Aorta (tissue), 5 donors: ENCODE measurements around the gene LSM7. TPM values are rescaled to one million over a fixed set of nuclear protein-coding genes. Genes with fewer than 3 reads are reported as not detected.

ENCODE experiments used
- ATAC-seq: fragments of 200-7000 bp; cut with Tn5 transposase; one replicate; pipeline ENCODE4 v1.9.1; 2022; ENCODE audit warnings: moderate library complexity; ENCODE audit not compliant: low FRiP score
- DNase-seq, 2 donors: peaks; one replicate each; pipeline ENCODE4 v3.0.0-alpha.2; 2020
- H3K27ac ChIP-seq, 2 donors: one replicate each; pipeline ENCODE4 v1.5.1; 2013; ENCODE audit warnings: low read length in 2 of 2, mild to moderate bottlenecking in 2 of 2, moderate library complexity in 2 of 2, control low read depth in 1 of 2, inconsistent platforms in 1 of 2, low read depth in 1 of 2
- H3K27me3 ChIP-seq, 2 donors: one replicate each; pipeline ENCODE4 v1.6.1; 2013; ENCODE audit warnings: control low read depth in 1 of 2, low read length in 1 of 2, mild to moderate bottlenecking in 1 of 2, moderate library complexity in 1 of 2; ENCODE audit not compliant: insufficient read depth in 2 of 2, control insufficient read depth in 1 of 2
- H3K36me3 ChIP-seq, 2 donors: one replicate each; pipeline ENCODE4 v1.6.1; 2013; ENCODE audit warnings: control low read depth in 1 of 2, low read length in 1 of 2, mild to moderate bottlenecking in 1 of 2; ENCODE audit not compliant: insufficient read depth in 2 of 2, control insufficient read depth in 1 of 2
- H3K4me1 ChIP-seq, 2 donors: one replicate each; pipeline ENCODE4 v1.6.1; 2013; ENCODE audit warnings: low read length in 2 of 2, control low read depth in 1 of 2, mild to moderate bottlenecking in 1 of 2, moderate library complexity in 1 of 2; ENCODE audit not compliant: insufficient read depth in 2 of 2, control insufficient read depth in 1 of 2
- H3K4me3 ChIP-seq, 2 donors: one replicate each; pipeline ENCODE4 v1.5.1; 2013; ENCODE audit warnings: low read length in 2 of 2, control low read depth in 1 of 2, mild to moderate bottlenecking in 1 of 2
- H3K9me3 ChIP-seq: one replicate; pipeline ENCODE4 v1.6.1; 2013; ENCODE audit warnings: mild to moderate bottlenecking, low read length; ENCODE audit not compliant: control insufficient read depth
- WGBS, 2 donors: extraction: QIAGEN DNeasy Blood & Tissue Kit; methylation state at CpG; one replicate each; pipeline ENCODE4 v1.1.7; 2013; 5-methylcytosine and 5-hydroxymethylcytosine counted together
- intact Hi-C, 2 donors: fragments of 100-400 bp; cut with DNase I; formaldehyde crosslinking; loops; one replicate each; pipeline versions ENCODE4 v1.14.2 to v1.15.0; 2022
- polyA plus RNA-seq, 2 donors: library from polyadenylated mRNA; stranded (reverse); fragments of 200-250 nt; gene quantifications; one replicate each; pipeline ENCODE4 v1.2.3, GENCODE V29; 2013
- total RNA-seq, 2 donors: library from RNA; stranded (reverse); fragmentation: NEBNext Ultra II Directional; extraction: Animal tissue kit (Norgen Biotek cat#: 25700); gene quantifications; one replicate each; pipeline ENCODE4 v1.2.1, GENCODE V29; 2021
- donor health status: healthy with polysubstance abuse.
- donor health status: Bipolar disorder and iron deficiency.
- donor health status: DM: no; HTN: no; CAD: no.
- donor health status: DM: no; HTN: no; CAD: no.
- donor health status: DM: yes; HTN: yes; CAD: no.

The LSM7 gene
- total and polyA plus RNA-seq, 4 donors, result 43.7 to 155 (median 89.6) TPM

DNA sequence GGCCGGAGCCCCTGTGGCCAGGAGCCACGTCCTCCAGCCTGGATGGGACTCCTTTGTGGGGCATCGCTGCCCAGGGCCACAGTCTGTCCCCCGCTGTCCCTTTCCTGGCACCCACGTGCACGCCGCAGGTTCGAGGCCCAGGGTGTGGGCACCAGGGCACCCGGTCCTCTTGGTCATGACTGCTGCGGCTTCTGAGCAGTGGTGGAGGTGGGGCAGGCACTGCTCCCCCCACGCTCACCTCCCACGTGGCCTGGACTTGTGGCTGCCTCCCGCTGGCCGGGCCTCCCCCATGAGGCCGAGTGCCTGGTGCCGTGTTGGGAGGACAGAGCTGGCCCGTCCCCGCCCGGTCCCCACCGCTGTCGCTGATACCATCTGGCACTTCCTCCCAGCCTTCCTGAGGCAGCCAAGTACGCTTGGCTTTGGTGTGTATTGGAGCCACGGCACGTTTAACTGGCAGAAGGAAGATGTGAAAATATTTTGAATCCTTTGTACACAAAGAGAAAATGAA is 12.9 kb upstream of the LSM7 start:
- Histone ChIP-seq H3K27ac (no peak overlapping the region), H3K4me3 (no peak overlapping the region), H3K27me3 (no peaks in the 10 kb centered on the region), H3K36me3 (no peaks in the 10 kb centered on the region), H3K4me1 (no peaks in the 10 kb centered on the region), H3K9me3 (no peaks in the 10 kb centered on the region)
- 86 to 87% methylated on average over 20 to 24 of the region's 24 CpGs for WGBS, 2 donors
- DNase-seq (no peak), ATAC-seq (no peak)
- intact Hi-C loops, result no loop called here

DNA sequence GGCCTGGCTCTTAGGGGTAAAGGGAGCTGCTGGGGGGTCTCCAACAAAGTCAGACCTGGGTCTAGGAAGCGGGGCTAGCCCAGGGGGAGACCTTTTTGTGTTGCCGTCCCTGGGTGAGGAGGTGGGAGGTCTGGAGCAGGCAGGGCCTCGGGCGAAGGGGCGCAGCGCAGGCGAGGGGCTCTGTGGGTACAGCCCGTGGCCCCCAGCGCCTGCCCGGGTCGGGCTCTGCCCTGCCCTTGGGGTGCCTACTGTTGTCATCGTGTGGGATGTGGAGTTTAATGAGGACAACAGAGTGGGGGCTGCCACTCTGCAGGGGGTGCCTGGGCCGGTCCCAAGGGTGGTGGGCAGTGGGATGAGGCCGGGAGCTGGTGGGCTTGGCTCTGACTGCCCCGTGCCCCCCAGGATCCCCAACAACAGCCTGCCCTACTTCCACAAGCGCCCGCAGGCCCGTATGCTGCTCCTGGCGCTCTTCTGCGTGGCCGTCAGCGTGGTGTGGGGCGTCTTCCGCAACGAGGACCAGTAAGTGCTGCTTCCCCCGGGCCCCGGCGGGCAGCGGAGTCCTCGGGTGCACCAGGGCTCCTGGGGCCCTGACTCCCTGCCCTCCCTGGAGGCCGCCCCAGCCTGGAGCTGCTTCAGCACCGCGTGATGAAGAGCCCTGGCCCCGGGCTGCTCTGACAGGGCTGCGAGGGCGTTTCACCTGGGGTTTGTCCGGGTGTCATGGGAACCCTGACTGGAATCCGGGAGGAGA is 12.3 kb upstream of the LSM7 start:
- 91 to 93% methylated on average over 38 of the region's 38 CpGs for WGBS, 2 donors
- Histone ChIP-seq H3K27me3 (no peaks in the 10 kb centered on the region), H3K4me3 (no peak overlapping the region), H3K27ac (no peak overlapping the region), H3K36me3 (no peaks in the 10 kb centered on the region), H3K9me3 (no peaks in the 10 kb centered on the region), H3K4me1 (no peaks in the 10 kb centered on the region)
- no peak for ATAC-seq
- DNase-seq, result no peak
- intact Hi-C loops, result no loop called here

DNA sequence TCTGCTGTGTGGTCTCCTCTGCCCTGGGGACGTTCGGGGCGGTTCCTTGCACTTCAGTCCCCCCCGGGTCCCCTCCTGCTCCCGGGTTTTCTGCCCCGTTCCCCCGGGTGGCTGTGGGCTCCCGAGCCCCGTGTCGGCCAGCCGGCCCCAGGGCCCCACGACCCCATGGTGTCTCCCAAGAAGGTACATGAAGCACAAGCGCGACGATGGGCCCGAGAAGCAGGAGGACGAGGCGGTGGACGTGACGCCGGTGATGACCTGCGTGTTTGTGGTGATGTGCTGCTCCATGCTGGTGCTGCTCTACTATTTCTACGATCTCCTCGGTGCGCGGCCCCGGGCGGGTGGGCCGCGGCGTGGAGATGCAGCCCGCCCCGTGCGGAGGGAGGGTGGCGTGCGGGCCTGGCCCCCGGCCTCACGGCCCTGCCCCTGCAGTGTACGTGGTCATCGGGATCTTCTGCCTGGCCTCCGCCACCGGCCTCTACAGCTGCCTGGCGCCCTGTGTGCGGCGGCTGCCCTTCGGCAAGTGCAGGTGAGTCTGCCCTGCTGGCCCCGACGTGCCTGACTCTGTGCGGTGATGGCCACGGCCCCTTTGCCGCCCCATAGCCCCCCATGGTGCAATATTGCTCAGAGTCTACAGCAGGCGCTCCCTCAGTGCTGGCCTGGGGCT is 11.4 kb upstream of the LSM7 start:
- 93 to 95% methylated on average over 48 to 52 of the region's 52 CpGs for WGBS, 2 donors
- no peaks in the 10 kb centered on the region for H3K9me3 ChIP-seq
- no peaks in the 10 kb centered on the region for H3K27me3 ChIP-seq
- no peak for ATAC-seq
- H3K4me1 ChIP-seq, result no peaks in the 10 kb centered on the region
- no peak overlapping the region for H3K4me3 ChIP-seq
- H3K27ac ChIP-seq, result no peak overlapping the region
- no peak for DNase-seq
- intact Hi-C loops, result no loop called here
- no peaks in the 10 kb centered on the region for H3K36me3 ChIP-seq

GRCh38 chr19:2338751-2339643 is 10.6 kb upstream of the LSM7 start:
- WGBS, 2 donors, result 95% methylated on average over 52 to 54 of the region's 54 CpGs
- intact Hi-C loops, result no loop called here
- no peaks in the 10 kb centered on the region for H3K27me3 ChIP-seq
- no peak overlapping the region for H3K27ac ChIP-seq
- no peaks in the 10 kb centered on the region for H3K9me3 ChIP-seq
- ATAC-seq (no peak), DNase-seq (no peak)
- H3K4me1 ChIP-seq, result no peaks in the 10 kb centered on the region
- H3K36me3 ChIP-seq, result no peaks in the 10 kb centered on the region
- H3K4me3 ChIP-seq, result no peak overlapping the region

DNA sequence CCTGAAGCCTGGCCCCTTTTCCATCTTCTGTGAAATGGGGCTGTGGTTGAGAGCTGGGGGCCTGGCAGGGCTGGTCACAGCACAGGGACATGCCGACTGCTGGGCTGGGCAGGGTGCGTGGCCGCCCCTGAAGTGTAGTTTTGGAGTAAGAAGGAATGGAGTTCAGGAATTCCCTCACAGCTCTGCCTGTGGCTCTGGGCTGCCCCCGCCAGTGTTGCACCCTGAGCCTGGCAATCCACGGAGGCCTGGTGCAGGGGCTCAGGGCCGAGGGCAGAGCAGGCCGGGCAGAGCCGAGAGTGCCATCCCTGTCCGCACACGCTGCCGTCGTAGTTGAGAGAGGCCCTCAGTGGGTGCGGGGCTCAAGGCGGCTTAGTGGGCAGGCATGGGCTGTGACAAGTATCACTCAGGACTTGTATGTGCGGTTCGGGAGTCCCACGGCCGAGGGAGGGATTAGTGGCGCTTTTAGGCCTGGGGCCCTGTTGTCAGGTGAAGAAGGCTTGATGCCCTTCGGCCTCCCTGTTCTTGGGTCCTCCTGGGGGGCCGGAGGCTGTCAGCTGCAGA is 9.7 kb upstream of the LSM7 start:
- no peak for DNase-seq

DNA sequence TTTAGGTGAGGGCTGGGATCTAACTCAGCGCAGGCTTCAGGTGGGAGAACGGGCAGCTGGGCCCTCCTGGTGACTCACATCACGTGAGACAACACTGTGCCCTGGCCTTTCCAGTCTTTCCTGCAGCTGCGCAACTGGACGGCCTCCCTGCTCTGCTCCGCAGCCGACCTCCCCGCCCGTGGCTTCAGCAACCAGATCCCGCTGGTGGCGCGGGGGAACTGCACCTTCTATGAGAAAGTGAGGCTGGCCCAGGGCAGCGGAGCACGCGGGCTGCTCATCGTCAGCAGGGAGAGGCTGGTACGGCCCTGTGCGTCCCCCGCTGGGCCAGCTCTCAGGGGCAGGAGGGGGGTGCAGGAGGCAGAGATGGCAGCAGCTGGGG is 8.9 kb upstream of the LSM7 start:
- H3K27ac ChIP-seq, result no peak overlapping the region
- DNase-seq (no peak), ATAC-seq (no peak)
- no peak overlapping the region for H3K4me3 ChIP-seq
- no peaks in the 10 kb centered on the region for H3K36me3 ChIP-seq
- no peaks in the 10 kb centered on the region for H3K27me3 ChIP-seq
- WGBS, 2 donors, result 75 to 76% methylated on average over 19 of the region's 19 CpGs
- H3K9me3 ChIP-seq, result no peaks in the 10 kb centered on the region
- H3K4me1 ChIP-seq, result no peaks in the 10 kb centered on the region
- intact Hi-C loops, result no loop called here

More for the DNA sequence above, 9.7 kb upstream of the LSM7 start:
- no peaks in the 10 kb centered on the region for H3K36me3 ChIP-seq
- no peaks in the 10 kb centered on the region for H3K4me1 ChIP-seq
- no peak overlapping the region for H3K4me3 ChIP-seq
- ATAC-seq, result no peak
- H3K9me3 ChIP-seq, result no peaks in the 10 kb centered on the region
- H3K27ac ChIP-seq, result no peak overlapping the region
- 94 to 95% methylated on average over 21 of the region's 21 CpGs for WGBS, 2 donors
- intact Hi-C loops, result no loop called here
- H3K27me3 ChIP-seq, result no peaks in the 10 kb centered on the region

GRCh38 chr19:2336528-2337328 is 8.3 kb upstream of the LSM7 start:
- Histone ChIP-seq H3K27me3 (no peaks in the 10 kb centered on the region), H3K9me3 (no peaks in the 10 kb centered on the region), H3K36me3 (no peaks in the 10 kb centered on the region), H3K27ac (no peak overlapping the region), H3K4me1 (no peaks in the 10 kb centered on the region), H3K4me3 (no peak overlapping the region)
- intact Hi-C loops, result no loop called here
- no peak for DNase-seq
- no peak for ATAC-seq
- 85 to 91% methylated on average over 31 to 33 of the region's 33 CpGs for WGBS, 2 donors

DNA sequence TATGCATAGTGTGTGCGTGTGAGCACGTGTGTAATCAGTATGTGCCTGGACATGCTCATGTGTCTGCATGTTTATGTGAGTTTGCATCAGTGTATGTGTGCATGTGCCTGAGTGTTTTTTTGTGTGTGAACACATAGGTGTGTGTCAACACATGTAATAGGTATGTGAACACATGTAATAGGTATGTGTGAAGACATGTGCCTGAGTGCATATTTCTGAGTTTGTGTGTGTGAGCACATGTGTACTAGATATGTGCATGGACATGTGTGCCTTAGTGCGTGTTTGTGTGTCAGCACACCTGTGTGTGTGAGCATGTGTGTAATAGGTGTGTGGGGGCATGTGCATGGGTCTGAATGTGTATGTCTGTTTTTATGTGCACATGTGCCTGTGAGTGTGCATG is 7.5 kb upstream of the LSM7 start:
- H3K36me3 ChIP-seq, result no peaks in the 10 kb centered on the region
- DNase-seq (no peak), ATAC-seq (no peak)
- H3K4me3 ChIP-seq, result no peak overlapping the region
- no peak overlapping the region for H3K27ac ChIP-seq
- 64 to 89% methylated on average over 3 of the region's 3 CpGs for WGBS, 2 donors
- H3K27me3 ChIP-seq, result no peaks in the 10 kb centered on the region
- H3K9me3 ChIP-seq, result no peaks in the 10 kb centered on the region
- intact Hi-C loops, result no loop called here
- no peaks in the 10 kb centered on the region for H3K4me1 ChIP-seq
